Measurements from ENCODE around the gene TIMM44. TPM values are rescaled to one million over a fixed set of nuclear protein-coding genes. Genes with fewer than 3 reads are reported as not detected.

Gene TIMM44
- polyA plus RNA-seq, 1 donor (not counting 4 experiments of a cell fraction or from before 2014, with no cell fraction given): 34.8 TPM

DNA sequence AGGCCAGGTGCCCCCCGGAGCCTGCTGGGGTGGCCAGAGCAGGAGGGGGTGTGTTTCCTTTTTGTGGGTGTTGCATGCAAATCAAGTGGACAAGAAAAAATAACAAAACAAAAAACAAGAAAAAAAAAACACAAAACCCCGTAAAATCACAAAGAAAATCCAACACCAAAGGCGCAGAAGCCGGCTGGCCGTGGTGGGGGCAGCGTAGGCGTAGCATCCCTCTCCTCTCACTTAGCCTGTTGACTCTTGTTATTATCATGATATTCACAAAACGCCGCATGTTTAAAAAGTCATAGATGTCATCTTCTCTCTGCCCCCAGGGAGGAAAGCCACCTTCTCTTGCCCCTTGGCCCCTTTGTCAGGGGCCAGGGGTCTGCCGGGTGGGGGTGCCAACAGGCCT lies 29.8 kb downstream of the TIMM44 start:
- Histone ChIP-seq H3K36me3 (ENCODE audit: control insufficient read depth in 2 of 2, extremely low read depth in 1 of 2, insufficient read depth in 2 of 2, low read length in 2 of 2) (peaks cover 7 to 11% of the 10 kb centered on the region in 2 experiments), H3K9ac (ENCODE audit: control insufficient read depth, extremely low read depth, insufficient read depth, low read length) (no peak overlapping the region), H2AFZ (ENCODE audit: control insufficient read depth, low read length) (no peak overlapping the region), H3K4me1 (ENCODE audit: control insufficient read depth, extremely low read depth, insufficient read depth, low read length) (peaks cover 9% of the 10 kb centered on the region), H3K4me3 (ENCODE audit: control insufficient read depth in 2 of 3, extremely low read depth in 1 of 3, insufficient read depth in 2 of 3, low read depth in 1 of 3, low read length in 3 of 3) (no peak overlapping the region), H4K20me1 (ENCODE audit: control insufficient read depth, extremely low read depth, insufficient read depth, low read length) (no peaks in the 10 kb centered on the region), H3K9me1 (ENCODE audit: control insufficient read depth, extremely low read depth, insufficient read depth, low read length) (no peaks in the 10 kb centered on the region), H3K27ac (ENCODE audit: control insufficient read depth, insufficient read depth, low read length) (no peak overlapping the region), H3K9me3 (ENCODE audit: control insufficient read depth, low read depth, low read length) (no peaks in the 10 kb centered on the region), H3K79me2 (ENCODE audit: control insufficient read depth, insufficient read depth, low read length) (no peaks in the 10 kb centered on the region), H3K4me2 (ENCODE audit: control insufficient read depth, extremely low read depth, insufficient read depth, low read depth, low read length) (no peak overlapping the region), H3K27me3 (ENCODE audit: control insufficient read depth, extremely low read depth, insufficient read depth, low read length) (peaks cover 24% of the 10 kb centered on the region)
- DNase-seq (ENCODE audit: low read depth, low spot score) (no peak), FAIRE-seq (no peak)
- no peak for TF ChIP-seq CTCF (optimal IDR thresholded peaks at IDR 0.05 in 1 of 3, IDR thresholded peaks at IDR 0.05 in 1 of 3, conservative IDR thresholded peaks at IDR 0.05 in 1 of 3; ENCODE audit: extremely low read depth in 1 of 3, insufficient read depth in 2 of 3, low read length in 3 of 3)
- TF ChIP-seq EZH2 (IDR thresholded peaks at IDR 0.05; ENCODE audit: low read length): no peak
- dilution Hi-C loops (cut with MboI; ENCODE audit: extremely low pct_ligation_motif_present, low sequenced_read_pairs): no loop called here

DNA sequence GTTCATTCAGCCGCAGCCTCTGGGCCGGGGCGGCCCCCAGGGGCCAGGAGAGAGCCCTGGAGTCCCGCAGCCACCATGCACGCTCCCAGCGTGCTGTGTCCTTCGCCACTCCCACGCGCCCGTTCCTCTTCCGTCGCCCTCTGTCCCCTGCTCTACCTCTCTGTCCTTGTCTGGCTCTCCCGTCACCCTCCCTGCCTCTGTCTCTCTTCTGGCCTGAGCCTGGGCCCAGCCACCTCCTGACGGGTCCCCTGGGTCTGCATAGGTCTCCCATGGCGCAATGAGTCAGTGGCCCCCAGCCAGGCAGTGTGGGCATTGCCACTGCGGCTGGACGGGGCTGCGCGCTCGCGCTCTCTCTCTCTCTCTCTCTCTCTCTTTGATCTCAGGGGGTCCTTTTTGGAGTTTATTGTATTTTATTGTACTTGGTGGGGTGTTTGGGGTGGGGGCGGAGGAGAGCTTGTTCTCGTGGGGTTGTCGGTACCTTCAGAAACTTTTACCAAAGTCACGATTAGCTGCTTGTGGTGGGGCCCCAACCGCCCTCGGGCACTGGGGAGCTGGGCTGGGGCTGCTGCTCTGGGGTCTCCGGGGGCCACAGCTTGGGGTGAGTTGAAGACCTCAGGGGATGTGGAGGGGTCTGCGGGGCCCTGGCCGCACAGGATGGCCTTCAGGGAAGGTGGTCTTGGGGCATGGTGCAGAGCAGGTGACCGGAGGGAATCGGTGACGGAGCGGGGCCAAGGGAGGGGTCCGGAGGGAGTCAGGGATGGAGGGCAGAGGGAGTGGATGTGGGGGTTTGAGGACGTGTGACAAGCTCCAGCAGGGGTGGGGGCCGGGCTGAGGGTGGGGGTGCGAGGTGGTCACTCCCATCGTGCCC lies 30.5 kb downstream of the TIMM44 start:
- no peak for TF ChIP-seq CTCF (optimal IDR thresholded peaks at IDR 0.05 in 1 of 3, IDR thresholded peaks at IDR 0.05 in 1 of 3, conservative IDR thresholded peaks at IDR 0.05 in 1 of 3; ENCODE audit: extremely low read depth in 1 of 3, insufficient read depth in 2 of 3, low read length in 3 of 3)
- no peak for TF ChIP-seq EZH2 (IDR thresholded peaks at IDR 0.05; ENCODE audit: low read length)
- Histone ChIP-seq H3K4me2 (ENCODE audit: control insufficient read depth, extremely low read depth, insufficient read depth, low read depth, low read length) (no peak overlapping the region), H3K4me3 (ENCODE audit: control insufficient read depth in 2 of 3, extremely low read depth in 1 of 3, insufficient read depth in 2 of 3, low read depth in 1 of 3, low read length in 3 of 3) (no peak overlapping the region), H3K9ac (ENCODE audit: control insufficient read depth, extremely low read depth, insufficient read depth, low read length) (no peak overlapping the region), H3K79me2 (ENCODE audit: control insufficient read depth, insufficient read depth, low read length) (peaks cover 4% of the 10 kb centered on the region), H4K20me1 (ENCODE audit: control insufficient read depth, extremely low read depth, insufficient read depth, low read length) (no peaks in the 10 kb centered on the region), H3K36me3 (ENCODE audit: control insufficient read depth in 2 of 2, extremely low read depth in 1 of 2, insufficient read depth in 2 of 2, low read length in 2 of 2) (peaks cover 7 to 11% of the 10 kb centered on the region in 2 experiments), H3K27me3 (ENCODE audit: control insufficient read depth, extremely low read depth, insufficient read depth, low read length) (peaks cover 19% of the 10 kb centered on the region), H2AFZ (ENCODE audit: control insufficient read depth, low read length) (no peak overlapping the region), H3K9me1 (ENCODE audit: control insufficient read depth, extremely low read depth, insufficient read depth, low read length) (no peaks in the 10 kb centered on the region), H3K4me1 (ENCODE audit: control insufficient read depth, extremely low read depth, insufficient read depth, low read length) (peaks cover 9% of the 10 kb centered on the region), H3K27ac (ENCODE audit: control insufficient read depth, insufficient read depth, low read length) (no peak overlapping the region), H3K9me3 (ENCODE audit: control insufficient read depth, low read depth, low read length) (no peaks in the 10 kb centered on the region)
- no peak for DNase-seq (ENCODE audit: low read depth, low spot score)
- no peak for FAIRE-seq
- dilution Hi-C loops (cut with MboI; ENCODE audit: extremely low pct_ligation_motif_present, low sequenced_read_pairs): no loop called here
